K562 (cell line): Measurements from ENCODE around the gene CTBS. TPM values are rescaled to one million over a fixed set of nuclear protein-coding genes. Genes with fewer than 3 reads are reported as not detected.

Experiments
- ARNT ChIP-seq, 2 experiments: fragments of 450-650 bp; IDR thresholded peaks; 2 replicates each; pipeline ENCODE4 v1.6.1; 2016; ENCODE audit warnings: mild to moderate bottlenecking in 1 of 2
- CTCFL ChIP-seq: IDR thresholded peaks from 2 replicates; pipeline ENCODE4 v1.6.1; 2011; ENCODE audit warnings: borderline replicate concordance, low read depth, mild to moderate bottlenecking, moderate library complexity, low read length; ENCODE audit not compliant: insufficient read depth, poor library complexity, severe bottlenecking
- CXXC5 ChIP-seq: fragments of 250-450 bp; sonication (Bioruptor Pico); IDR thresholded peaks from 2 replicates; pipeline ENCODE4 v1.8.0; 2022; ENCODE audit warnings: inconsistent platforms, mild to moderate bottlenecking, moderate library complexity
- EP300 ChIP-seq: IDR thresholded peaks from 2 replicates; pipeline ENCODE4 v1.6.1; 2012; ENCODE audit warnings: low read length, improper control_type of control experiment
- HDAC3 ChIP-seq: fragments of 450-650 bp; IDR thresholded peaks from 2 replicates; pipeline ENCODE4 v1.6.1; 2018; ENCODE audit warnings: borderline replicate concordance, mild to moderate bottlenecking, moderate library complexity; ENCODE audit not compliant: partially characterized antibody
- KDM2B ChIP-seq: fragments of 250-450 bp; sonication (Bioruptor Pico); IDR thresholded peaks from 2 replicates; pipeline ENCODE4 v1.8.0; 2021; ENCODE audit warnings: mild to moderate bottlenecking, moderate library complexity
- MEF2A ChIP-seq: IDR thresholded peaks from 2 replicates; pipeline ENCODE4 v1.6.1; 2011; ENCODE audit warnings: low read depth, mild to moderate bottlenecking, low read length, moderate library complexity; ENCODE audit not compliant: control insufficient read depth
- MYNN ChIP-seq, 2 experiments: sonication (generic); formaldehyde crosslinking in 1 of 2; IDR thresholded peaks; 2 replicates each; pipeline versions ENCODE4 v1.5.0 to v1.6.1; 2016 to 2020; ENCODE audit warnings: antibody characterized with exemption in 1 of 2, missing genetic modification reagents in 1 of 2
- NEUROD1 ChIP-seq: fragments of 150-350 bp; IDR thresholded peaks from 2 replicates; pipeline ENCODE4 v1.6.1; 2014; ENCODE audit warnings: borderline replicate concordance, low read length, low read depth; ENCODE audit not compliant: partially characterized antibody
- NFE2L1 ChIP-seq: fragments of 450-650 bp; IDR thresholded peaks from 2 replicates; pipeline ENCODE4 v1.6.1; 2016; ENCODE audit warnings: missing genetic modification characterization, low read depth, mild to moderate bottlenecking, missing compliant biosample characterization, moderate library complexity, borderline replicate concordance
- PPARD ChIP-seq: fragments of 250-450 bp; sonication (Bioruptor Pico); IDR thresholded peaks from 2 replicates; pipeline ENCODE4 v1.8.0; 2022; ENCODE audit warnings: inconsistent platforms, mild to moderate bottlenecking, moderate library complexity
- PTRF ChIP-seq: fragments of 450-650 bp; IDR thresholded peaks from 2 replicates; pipeline ENCODE4 v1.6.1; 2016; ENCODE audit warnings: mild to moderate bottlenecking, missing genetic modification characterization, missing compliant biosample characterization
- RFX5 ChIP-seq: IDR thresholded peaks from 2 replicates; pipeline ENCODE4 v1.6.1; 2011; ENCODE audit warnings: low read depth, mild to moderate bottlenecking, improper control_type of control experiment, low read length
- SFPQ ChIP-seq: fragments of 200-400 bp; formaldehyde crosslinking; IDR thresholded peaks from 2 replicates; pipeline ENCODE4 v1.6.1; 2017; ENCODE audit warnings: mild to moderate bottlenecking, low read depth, low read length, moderate library complexity
- TEAD2 ChIP-seq: fragments of 450-650 bp; IDR thresholded peaks from 2 replicates; pipeline ENCODE4 v1.6.1; 2016; ENCODE audit warnings: missing genetic modification characterization, control low read depth, missing compliant biosample characterization
- TRIM28 ChIP-seq: fragments of 450-650 bp; IDR thresholded peaks from 2 replicates; pipeline ENCODE4 v1.6.1; 2017
- YY1 ChIP-seq, 3 experiments: IDR thresholded peaks; 2 replicates each; pipeline ENCODE4 v1.6.1; 2011; ENCODE audit warnings: low read length in 2 of 3, mild to moderate bottlenecking in 2 of 3, moderate library complexity in 2 of 3, borderline replicate concordance in 1 of 3, control low read depth in 1 of 3, low read depth in 1 of 3; ENCODE audit not compliant: insufficient read depth in 3 of 3, insufficient replicate concordance in 2 of 3, control insufficient read depth in 1 of 3, insufficient read length in 1 of 3; ENCODE audit errors: extremely low read depth in 1 of 3
- ZNF140 ChIP-seq: fragments of 250-450 bp; sonication (Bioruptor Pico); IDR thresholded peaks from 2 replicates; pipeline ENCODE4 v1.8.0; 2021; ENCODE audit warnings: moderate library complexity, mild to moderate bottlenecking, inconsistent platforms
- ZNF23 ChIP-seq: fragments of 250-450 bp; sonication (Bioruptor Pico); IDR thresholded peaks from 2 replicates; pipeline ENCODE4 v1.4.0; 2020; ENCODE audit warnings: mild to moderate bottlenecking
- ZNF740 ChIP-seq, 3 experiments: fragments of 200-800 bp in 1 of 3; sonication (Bioruptor generic) in 1 of 3; sonication (generic) in 1 of 3; formaldehyde crosslinking in 1 of 3; IDR thresholded peaks; 2 replicates each; pipeline versions ENCODE4 v1.6.1 to v1.8.0; 2016 to 2022; ENCODE audit warnings: mild to moderate bottlenecking in 2 of 3, missing compliant biosample characterization in 2 of 3, missing genetic modification characterization in 2 of 3, missing genetic modification reagents in 1 of 3
- ZNF76 ChIP-seq: fragments of 250-450 bp; sonication (Bioruptor Pico); IDR thresholded peaks from 2 replicates; pipeline ENCODE4 v1.4.0; 2020; ENCODE audit warnings: mild to moderate bottlenecking, moderate library complexity, borderline replicate concordance
- polyA plus RNA-seq, 8 experiments: library from polyadenylated mRNA; depleted of rRNA in 4 of 8; stranded (reverse) in 5 of 8; unstranded in 3 of 8; fragments of >200 nt; fragmentation: Nextera tagmentation in 2 of 8; fragmentation: Illumina TruSeq in 1 of 8; extraction: Ambion mirVana in 2 of 8; extraction: Trizol in 1 of 8; gene quantifications; 2 replicates each; pipeline versions ENCODE4 v1.2.1 to v1.2.3, GENCODE V29; 2011 to 2014; ENCODE audit warnings: inconsistent platforms in 1 of 8, missing spikeins in 1 of 8
- total RNA-seq, 7 experiments: library from RNA; depleted of rRNA in 6 of 7; stranded (reverse); fragments of >200 nt in 6 of 7; fragmentation: Illumina TruSeq in 2 of 7; extraction: Trizol in 2 of 7; gene quantifications; 2 replicates each; pipeline versions ENCODE4 v1.2.1 to v1.2.3, GENCODE V29; 2011 to 2021; ENCODE audit warnings: low replicate concordance in 1 of 7

The CTBS gene
- total and polyA plus RNA-seq, 9 of the 15 experiments (the other 6 are each of a cell fraction or from before 2014, with no cell fraction given) = 3.0 to 19.8 (median 9.9) TPM

GRCh38 chr1:84620720-84621313 is 46.6 kb upstream of the CTBS start (continued):
- TF ChIP-seq PPARD (CRISPR knock-in tag) (no peak), HDAC3 (no peak), ZNF740 (CRISPR knock-in tag; IDR thresholded peaks at IDR 0.05) (no peak), ZNF740 (tag; IDR thresholded peaks at IDR 0.05) (no peak), SFPQ (no peak), RFX5 (no peak), ARNT (IDR thresholded peaks at IDR 0.05) (no peak), YY1 (IDR thresholded peaks at IDR 0.05; ENCODE audit: borderline replicate concordance in 1 of 3, control insufficient read depth in 1 of 3, extremely low read depth in 1 of 3, insufficient read depth in 3 of 3, insufficient read length in 1 of 3, insufficient replicate concordance in 2 of 3, low read depth in 1 of 3, low read length in 2 of 3) (peak in 2 of 3 experiments; percentile 13 to 31), ZNF140 (CRISPR knock-in tag) (no peak), NFE2L1 (no peak), TEAD2 (tag) (no peak), CTCFL (peak; percentile 88), NEUROD1 (no peak), KDM2B (no peak), EP300 (no peak), TRIM28 (no peak), MYNN (IDR thresholded peaks at IDR 0.05) (no peak), MYNN (CRISPR knock-in tag; IDR thresholded peaks at IDR 0.05) (no peak), CXXC5 (CRISPR knock-in tag) (peak; percentile 75), MEF2A (no peak), PTRF (tag) (no peak), ZNF23 (CRISPR knock-in tag) (no peak), ZNF76 (CRISPR knock-in tag) (no peak)
